ENCODE data around the gene DLX1.

DNA sequence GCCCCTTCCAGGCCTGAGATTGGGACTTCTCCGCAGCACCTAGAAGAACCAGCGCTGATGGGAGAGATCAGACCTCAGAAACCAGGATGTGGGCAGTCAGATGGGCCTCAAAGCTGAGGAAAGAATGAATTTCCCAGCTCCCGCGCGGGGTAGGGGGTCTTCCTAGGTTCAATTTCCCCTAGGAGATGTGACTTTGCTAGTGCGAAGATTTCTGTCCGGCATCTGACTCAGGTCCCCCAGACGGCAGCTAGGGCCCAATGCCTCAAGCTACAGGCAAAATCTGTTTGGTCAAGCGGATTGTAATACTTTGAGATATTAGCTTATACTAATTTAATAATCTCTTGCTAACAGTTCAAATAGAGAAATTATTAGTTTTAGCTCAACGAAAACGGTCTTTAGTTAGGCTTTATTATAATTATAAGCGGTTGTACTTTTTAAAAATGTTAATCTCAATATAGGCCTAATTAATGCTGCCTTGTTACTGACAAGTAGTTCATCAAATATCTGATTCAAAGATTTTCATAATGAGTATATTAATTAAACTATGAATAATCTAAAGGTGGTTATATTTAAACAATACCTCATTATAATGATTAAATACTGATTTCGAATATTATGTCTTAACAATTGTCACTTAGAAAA is 5.8 kb downstream of the DLX1 start:
- TF ChIP-seq, protein P1, sequence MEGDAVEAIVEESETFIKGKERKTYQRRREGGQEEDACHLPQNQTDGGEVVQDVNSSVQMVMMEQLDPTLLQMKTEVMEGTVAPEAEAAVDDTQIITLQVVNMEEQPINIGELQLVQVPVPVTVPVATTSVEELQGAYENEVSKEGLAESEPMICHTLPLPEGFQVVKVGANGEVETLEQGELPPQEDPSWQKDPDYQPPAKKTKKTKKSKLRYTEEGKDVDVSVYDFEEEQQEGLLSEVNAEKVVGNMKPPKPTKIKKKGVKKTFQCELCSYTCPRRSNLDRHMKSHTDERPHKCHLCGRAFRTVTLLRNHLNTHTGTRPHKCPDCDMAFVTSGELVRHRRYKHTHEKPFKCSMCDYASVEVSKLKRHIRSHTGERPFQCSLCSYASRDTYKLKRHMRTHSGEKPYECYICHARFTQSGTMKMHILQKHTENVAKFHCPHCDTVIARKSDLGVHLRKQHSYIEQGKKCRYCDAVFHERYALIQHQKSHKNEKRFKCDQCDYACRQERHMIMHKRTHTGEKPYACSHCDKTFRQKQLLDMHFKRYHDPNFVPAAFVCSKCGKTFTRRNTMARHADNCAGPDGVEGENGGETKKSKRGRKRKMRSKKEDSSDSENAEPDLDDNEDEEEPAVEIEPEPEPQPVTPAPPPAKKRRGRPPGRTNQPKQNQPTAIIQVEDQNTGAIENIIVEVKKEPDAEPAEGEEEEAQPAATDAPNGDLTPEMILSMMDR (conservative IDR thresholded peaks at IDR 0.05; ENCODE audit: low read depth in 2 of 2), result no peak
- TF ChIP-seq, protein P2, sequence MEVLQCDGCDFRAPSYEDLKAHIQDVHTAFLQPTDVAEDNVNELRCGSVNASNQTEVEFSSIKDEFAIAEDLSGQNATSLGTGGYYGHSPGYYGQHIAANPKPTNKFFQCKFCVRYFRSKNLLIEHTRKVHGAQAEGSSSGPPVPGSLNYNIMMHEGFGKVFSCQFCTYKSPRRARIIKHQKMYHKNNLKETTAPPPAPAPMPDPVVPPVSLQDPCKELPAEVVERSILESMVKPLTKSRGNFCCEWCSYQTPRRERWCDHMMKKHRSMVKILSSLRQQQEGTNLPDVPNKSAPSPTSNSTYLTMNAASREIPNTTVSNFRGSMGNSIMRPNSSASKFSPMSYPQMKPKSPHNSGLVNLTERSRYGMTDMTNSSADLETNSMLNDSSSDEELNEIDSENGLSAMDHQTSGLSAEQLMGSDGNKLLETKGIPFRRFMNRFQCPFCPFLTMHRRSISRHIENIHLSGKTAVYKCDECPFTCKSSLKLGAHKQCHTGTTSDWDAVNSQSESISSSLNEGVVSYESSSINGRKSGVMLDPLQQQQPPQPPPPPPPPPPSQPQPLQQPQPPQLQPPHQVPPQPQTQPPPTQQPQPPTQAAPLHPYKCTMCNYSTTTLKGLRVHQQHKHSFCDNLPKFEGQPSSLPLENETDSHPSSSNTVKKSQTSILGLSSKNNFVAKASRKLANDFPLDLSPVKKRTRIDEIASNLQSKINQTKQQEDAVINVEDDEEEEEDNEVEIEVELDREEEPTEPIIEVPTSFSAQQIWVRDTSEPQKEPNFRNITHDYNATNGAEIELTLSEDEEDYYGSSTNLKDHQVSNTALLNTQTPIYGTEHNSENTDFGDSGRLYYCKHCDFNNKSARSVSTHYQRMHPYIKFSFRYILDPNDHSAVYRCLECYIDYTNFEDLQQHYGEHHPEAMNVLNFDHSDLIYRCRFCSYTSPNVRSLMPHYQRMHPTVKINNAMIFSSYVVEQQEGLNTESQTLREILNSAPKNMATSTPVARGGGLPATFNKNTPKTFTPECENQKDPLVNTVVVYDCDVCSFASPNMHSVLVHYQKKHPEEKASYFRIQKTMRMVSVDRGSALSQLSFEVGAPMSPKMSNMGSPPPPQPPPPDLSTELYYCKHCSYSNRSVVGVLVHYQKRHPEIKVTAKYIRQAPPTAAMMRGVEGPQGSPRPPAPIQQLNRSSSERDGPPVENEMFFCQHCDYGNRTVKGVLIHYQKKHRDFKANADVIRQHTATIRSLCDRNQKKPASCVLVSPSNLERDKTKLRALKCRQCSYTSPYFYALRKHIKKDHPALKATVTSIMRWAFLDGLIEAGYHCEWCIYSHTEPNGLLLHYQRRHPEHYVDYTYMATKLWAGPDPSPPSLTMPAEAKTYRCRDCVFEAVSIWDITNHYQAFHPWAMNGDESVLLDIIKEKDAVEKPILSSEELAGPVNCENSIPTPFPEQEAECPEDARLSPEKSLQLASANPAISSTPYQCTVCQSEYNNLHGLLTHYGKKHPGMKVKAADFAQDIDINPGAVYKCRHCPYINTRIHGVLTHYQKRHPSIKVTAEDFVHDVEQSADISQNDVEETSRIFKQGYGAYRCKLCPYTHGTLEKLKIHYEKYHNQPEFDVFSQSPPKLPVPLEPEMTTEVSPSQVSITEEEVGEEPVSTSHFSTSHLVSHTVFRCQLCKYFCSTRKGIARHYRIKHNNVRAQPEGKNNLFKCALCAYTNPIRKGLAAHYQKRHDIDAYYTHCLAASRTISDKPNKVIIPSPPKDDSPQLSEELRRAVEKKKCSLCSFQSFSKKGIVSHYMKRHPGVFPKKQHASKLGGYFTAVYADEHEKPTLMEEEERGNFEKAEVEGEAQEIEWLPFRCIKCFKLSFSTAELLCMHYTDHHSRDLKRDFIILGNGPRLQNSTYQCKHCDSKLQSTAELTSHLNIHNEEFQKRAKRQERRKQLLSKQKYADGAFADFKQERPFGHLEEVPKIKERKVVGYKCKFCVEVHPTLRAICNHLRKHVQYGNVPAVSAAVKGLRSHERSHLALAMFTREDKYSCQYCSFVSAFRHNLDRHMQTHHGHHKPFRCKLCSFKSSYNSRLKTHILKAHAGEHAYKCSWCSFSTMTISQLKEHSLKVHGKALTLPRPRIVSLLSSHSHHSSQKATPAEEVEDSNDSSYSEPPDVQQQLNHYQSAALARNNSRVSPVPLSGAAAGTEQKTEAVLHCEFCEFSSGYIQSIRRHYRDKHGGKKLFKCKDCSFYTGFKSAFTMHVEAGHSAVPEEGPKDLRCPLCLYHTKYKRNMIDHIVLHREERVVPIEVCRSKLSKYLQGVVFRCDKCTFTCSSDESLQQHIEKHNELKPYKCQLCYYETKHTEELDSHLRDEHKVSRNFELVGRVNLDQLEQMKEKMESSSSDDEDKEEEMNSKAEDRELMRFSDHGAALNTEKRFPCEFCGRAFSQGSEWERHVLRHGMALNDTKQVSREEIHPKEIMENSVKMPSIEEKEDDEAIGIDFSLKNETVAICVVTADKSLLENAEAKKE (CRISPR knock-in tag; IDR thresholded peaks at IDR 0.05), result no peak
- peak; percentile 93 for TF ChIP-seq EZH2 (IDR thresholded peaks at IDR 0.05; ENCODE audit: low read depth, unreplicated experiment)

Measured in GM23338 (cell line).